Stimulated activated CD8-positive, alpha-beta memory T cell treated with anti-CD3 and anti-CD28 coated beads, Interleukin-7, amount 100 ng/mL, for 4 hours (primary cell): ENCODE data around the gene SLIT3.

Source experiments
- DNase-seq, 2 donors: peaks; one replicate each; pipeline ENCODE4 v3.0.0-alpha.2; 2020; ENCODE audit warnings: low read depth in 2 of 2

SLIT3 gene

DNA sequence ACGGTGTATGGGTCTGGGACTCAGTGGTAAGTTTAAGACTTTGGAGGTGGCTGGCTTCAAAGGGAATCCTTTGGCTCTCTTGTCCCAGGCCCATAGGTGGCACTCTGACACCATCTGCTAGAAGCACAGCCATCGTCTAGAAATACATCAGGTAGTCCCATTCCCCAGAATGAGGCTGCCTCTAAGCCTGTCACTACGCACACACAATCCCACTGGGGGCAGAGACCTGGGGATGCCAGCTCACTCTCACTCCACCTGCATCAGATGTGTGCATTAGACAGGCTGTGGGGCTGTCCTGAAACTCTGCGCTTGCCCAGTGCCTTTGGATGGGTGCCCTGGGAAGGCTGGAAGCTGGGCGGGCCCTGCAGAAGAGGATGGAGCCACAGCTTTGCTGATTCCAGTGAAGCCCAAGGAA lies 594.3 kb downstream of the SLIT3 start:
- no peak for DNase-seq

DNA sequence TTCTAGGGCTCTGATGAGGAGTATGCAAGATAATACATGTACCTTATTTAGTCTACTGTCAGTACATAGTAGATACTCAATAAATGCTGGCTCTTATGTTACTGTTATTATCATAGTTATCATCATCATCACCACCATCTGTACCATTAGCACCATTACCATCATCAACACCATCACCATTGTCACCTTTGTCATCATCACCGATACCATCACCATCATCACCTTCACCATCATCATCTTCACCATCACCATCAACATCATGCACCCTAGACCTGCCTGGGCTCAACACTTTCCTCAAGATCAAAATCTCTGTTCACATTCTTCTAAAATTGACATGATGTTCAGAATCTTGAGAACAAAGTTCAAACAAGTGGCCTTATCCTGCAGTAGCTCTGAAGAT lies 595.6 kb downstream of the SLIT3 start:
- DNase-seq = no peak

DNA sequence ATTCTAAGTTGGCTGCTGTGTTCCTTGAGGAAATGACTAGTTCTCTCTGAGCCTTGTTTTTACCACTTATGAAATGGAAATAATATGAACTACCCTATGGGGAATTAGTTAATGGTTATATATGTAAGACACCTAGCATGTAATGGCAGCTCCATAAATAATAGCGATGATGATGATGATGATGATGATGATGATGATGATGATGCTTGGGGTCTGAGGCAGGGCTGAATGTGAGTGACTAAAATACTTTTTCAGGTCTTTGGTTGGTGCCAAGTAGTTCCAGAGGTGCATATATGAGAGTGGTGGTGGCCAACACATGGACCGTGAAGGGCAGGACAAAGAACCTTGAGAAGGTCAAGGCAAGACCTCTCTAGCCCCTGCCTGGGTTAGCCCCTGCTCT lies 598.4 kb downstream of the SLIT3 start:
- DNase-seq = no peak

DNA sequence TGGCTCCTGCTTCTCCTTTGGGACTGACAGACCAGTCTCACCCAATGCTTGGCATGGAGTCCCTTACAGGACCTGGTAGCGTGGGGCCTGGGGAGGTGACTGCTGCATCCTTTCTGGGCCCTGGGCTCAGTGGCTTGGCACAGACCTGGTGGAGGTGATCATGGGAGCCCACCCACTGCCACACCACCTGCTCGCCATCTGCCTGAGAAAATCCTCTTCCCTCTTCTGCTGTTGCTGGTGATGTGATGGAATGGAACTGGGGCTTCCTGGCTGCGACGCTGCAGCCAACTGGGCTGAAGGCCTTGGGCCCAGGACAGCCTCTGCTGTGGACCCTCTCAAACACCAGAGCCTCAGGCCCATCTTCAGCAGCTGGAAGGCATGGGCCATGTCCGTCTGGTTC lies 599.3 kb downstream of the SLIT3 start:
- DNase-seq = no peak

DNA sequence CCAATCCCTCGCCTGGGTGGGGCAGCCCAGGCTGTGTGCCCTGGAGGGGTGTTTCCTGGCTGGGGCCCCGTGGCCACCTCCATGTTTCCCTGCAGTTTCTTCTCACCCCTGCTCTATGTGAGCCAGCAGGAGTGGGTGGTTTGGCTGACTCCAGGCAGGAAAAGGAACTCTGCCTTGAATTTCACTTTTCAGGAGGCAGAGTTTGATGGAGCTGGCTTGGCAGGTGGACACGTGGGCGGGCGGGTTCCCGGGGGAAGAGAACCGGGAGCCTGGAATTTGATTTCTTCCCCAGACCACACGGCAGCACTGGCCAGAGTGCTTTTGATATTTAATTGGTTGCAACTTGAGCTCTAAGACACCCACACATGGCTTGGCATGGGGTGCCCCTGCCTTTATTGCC lies 601.9 kb downstream of the SLIT3 start:
- DNase-seq = no peak

DNA sequence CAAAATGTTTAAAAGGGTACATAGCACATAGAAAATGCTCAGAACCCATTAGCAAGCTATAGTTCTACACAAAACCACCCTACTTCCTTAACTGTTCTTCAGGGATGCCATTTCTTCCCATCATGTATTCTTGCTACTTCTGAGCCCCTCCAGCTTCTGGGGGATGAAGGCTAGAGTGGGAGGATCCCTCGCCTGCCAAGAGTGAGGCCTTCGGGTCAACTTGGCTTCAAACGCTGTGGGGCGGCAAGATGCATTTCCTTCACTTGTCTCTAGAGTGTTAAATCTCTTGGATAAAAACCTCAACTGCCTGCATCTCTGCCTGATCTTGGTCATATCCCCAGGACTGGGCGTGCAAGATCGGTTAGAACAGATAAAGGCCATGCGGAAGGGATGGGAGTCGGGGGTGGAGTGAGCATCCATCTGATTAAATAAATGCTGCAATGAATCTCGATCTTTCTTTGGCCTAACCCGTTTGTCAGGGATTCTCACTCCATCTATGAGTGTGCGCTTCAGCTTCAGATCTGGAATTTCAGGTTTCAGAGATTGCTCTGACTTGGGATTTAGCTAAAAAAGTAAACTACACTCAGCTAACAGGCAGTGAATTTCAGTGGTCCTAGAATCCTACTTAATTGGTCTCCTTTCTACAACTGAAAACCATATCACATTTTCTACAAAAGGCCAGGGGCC lies 603.8 kb downstream of the SLIT3 start:
- no peak for DNase-seq

DNA sequence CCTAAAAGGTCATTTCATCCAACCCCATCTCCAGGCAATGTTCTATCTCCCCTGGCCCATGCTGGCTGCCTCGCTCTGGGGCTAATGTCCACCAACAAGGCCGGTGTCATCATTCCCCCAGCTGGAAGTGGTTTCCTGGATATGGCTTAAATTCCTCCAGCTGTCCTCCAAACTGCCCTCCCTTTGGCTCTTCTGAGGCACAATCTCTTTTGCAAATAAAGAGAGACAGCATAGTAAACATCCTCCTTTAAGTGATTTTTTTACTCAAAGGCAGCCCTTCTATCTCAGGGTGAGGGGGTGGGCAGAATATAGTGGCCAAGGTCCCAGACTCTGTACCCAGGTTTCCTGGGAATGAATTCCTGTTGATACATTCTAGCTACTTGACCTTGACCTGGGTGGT lies 604.3 kb downstream of the SLIT3 start:
- no peak for DNase-seq

DNA sequence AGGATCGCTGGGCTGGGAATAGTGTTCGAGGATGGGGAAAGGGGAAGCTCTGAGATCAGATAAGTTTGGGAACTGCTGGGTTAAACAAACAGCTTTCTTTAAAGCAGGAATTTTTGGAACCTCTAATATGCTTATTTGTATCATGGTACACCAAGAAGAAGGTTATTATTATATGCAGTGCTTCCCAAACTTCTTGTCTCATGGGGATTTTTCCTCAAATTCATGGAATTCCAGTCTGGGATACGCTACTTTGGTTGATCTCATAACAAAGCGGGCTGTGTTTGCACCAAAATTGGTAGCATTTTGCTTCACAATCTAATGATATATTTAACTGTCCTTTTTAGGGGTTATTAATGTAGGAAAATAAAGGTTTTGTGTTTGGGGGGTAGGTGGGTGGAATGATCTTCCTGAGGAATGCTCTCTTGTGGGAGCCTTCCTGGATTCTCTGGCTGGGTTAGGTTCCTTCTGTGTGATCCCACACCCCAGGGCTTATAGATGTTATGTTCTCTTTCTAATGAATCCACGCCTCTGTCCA lies 605.6 kb downstream of the SLIT3 start:
- no peak for DNase-seq

DNA sequence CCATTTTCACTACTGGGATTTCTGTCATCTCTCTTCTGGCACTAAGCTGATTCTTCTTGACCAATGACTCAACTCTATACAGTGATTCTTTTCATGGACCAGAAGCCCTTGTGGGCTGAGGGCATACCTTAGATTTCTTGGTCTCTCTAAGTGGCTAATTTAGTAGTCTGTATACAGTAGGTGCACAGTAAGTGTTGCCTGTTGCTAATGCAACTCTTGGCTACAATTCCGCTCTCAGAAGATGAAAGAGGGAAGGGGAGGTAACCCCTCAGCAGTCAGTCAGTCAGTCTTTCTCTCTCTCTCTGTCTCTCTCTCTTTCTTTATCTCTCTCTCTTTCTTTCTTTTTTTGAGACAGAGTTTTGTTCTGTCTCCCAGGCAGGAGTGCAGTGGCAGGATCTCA lies 606.6 kb downstream of the SLIT3 start:
- DNase-seq = no peak

DNA sequence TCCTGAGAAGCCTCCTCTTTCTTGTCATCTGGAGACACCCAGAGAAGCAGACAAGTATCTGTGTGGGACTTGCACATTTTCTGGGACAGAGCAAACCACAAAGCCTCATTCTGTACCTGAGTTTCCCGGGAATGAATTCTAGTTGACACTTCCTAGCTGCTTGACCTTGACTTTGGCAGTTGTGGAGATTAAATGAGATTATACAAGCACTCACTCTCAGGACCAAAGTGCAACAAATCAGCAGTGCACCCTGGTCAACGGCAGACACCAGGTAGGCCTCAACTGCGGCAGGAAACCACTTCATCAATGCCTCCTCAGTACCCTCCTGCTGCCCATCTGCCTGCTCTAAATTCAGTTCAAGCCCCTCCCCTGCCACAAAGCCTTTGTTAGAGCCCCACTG lies 607.1 kb downstream of the SLIT3 start:
- DNase-seq = no peak

DNA sequence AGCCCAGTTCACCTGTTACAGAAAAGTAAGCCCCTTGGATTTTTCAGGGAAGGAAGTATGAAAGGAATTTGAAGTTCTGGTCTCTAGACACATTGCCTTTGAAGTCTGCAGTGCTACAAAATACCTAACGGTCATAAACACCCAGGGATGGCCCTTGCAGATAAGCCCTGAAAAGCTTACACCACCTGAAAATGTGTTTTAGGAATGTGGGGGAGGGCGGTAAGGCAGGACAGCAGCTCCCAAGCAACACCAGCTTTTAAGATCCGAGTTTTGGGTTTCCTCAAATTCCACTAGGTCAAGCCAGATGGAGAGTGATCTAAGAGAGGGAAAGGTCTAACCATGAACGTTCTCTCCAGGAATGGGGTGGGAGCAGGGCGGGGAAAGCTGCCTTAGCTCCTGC lies 607.6 kb downstream of the SLIT3 start:
- no peak for DNase-seq

DNA sequence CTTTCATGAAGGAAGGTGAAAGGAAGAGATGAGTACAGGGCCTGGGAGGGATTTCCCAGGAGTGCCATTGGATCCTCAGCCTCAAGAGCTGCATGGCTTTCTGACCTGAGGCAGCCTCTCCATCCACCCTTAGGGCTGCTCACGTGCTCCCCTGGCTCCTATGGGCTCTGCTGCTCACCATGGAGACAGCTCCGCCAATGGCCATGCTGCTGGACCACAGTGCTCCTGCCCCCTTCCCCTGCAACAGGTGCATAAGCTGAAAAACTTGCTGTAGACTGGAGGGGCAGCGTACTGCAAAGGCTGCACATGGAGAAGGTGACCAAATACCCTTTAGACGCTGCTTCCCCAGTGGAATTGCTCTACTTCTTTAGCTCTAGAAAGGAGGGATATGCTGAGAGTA lies 609.0 kb downstream of the SLIT3 start:
- no peak for DNase-seq

DNA sequence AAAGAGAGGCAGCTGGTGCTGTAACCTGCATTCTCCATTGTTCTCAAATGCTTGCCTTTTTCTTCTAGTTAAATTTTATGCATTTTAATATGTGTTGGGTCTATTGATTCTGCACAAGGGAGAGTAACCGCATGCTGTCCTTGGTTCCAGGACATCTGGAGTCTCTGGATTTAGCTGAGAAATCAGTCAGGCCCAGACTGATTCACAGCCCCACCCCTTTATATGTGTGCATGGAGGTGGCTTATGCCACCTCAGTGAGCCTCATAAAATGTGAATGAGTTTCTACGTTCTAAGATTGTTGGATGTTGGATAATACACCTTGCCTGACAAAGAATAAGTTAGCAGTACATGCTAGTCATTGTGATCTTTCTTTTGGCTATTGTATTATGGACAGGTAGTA lies 611.7 kb downstream of the SLIT3 start:
- DNase-seq = no peak

DNA sequence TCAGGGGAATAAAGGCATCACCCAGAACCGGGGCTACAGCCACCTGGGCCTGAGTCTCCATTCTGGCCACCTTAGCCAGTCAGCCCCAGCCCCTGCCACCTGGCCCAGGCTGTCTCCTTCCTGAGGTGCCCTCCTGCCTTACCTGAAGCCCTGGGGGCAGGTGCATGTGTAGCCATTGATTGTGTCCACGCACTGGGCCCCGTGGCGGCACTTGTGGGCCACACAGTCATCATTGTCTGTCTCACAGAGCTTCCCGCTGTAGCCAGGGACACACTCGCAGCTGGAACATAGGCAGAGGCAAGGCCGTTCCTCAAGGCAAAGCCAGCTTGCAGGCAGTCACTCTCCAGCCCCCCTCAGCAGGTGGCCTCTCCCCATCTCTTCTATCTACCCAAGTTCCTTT lies 614.1 kb downstream of the SLIT3 start:
- no peak for DNase-seq

DNA sequence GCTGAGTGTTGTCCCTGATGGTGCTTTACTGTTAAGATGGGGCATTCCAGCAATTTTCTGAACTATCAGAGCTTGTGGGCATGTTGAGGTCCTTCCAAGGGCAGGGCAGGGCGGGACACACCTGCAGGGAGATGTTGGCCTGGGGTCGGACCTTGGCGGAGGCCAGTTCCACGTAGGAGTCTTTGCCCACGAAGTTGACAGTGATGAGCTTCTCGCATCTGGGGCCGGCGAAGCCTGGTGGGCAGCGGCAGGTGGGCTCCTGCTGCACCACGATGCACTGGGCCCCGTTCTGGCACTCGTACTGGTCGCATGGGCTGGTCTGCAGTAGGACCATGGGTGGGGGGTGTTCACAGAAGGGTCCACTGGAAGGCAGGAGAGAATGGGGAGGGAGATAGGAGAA lies 615.4 kb downstream of the SLIT3 start:
- no peak for DNase-seq

DNA sequence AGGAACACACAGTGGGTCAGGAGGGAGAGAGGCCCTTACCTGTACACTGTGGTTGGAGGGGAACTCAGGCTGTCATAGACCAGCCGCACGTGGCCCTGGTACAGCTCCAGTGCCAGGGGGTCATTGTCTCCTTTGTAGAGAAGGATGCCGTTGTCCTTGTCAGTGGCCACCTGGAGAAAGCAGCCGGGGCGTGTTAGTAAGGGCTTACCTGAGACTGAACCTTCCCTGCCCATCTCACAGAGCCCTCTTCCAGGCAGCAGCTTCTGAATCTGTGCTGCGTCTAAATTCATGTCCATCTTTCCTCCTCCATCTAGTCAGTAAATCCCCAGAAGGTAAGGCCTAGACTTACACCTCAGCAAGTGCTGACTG lies 617.0 kb downstream of the SLIT3 start:
- no peak for DNase-seq

DNA sequence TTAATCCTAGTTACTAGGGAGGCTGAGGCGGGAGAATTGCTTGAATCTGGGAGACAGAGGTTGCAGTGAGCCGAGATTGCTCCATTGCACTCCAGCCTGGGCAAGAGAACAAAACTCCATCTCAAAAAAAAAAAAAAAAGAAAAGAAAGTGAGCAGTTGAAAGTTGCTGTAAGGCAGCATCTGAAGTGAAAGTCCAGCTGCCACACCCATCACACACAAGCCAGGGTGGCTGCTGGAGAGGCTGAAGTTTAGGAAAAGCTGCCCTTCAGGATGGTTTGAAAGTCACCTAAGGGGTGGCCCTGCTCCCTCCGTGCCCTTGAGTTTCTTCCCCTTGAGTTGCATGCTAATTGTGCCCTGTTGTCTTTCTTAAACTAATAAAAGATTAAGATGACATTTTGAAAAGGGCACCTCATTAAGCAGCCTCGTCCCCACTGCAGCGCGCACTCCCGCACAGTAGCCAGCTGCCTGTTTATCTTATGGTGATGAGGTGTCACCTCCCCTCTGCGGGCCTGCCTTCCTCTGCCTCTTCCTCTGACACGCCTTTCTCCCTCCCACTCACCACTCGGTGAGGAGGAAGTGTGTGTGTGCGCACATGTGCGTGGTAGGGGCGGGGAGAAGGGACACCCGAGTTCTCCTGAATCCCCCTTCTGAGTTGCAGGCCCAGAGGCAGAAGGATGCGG lies 617.6 kb downstream of the SLIT3 start:
- DNase-seq = peak in 1 of 2 donors; percentile 31

DNA sequence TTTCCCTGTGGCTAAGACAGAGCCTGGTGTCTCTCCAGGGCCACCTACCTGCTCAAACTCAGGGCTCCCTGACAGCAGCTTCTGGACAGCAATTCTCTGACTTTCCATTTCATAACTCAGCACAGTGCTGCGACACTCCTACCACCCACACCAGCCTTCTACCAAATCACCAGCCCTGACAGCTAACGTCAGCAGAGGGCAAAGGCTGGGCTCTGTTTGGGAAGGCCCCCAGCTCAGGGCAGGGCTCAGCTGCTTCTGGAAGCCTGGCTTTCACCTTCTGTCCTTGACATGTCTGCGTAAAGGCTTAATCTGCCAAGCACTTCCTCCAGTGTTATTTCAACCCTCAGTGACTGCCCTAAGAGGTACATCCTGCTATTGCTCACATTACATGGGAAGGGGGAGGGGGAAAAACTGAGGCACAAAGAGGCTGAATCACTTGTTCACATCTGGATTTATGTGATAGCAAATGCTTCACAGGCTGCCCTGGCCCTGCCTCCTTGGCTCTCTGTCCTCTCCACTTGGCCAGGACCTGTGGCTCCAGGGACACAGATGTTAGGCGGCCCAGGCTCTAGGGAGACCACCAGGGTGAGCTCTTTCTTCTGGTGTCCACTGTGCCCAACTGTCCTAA lies 619.3 kb downstream of the SLIT3 start:
- no peak for DNase-seq

DNA sequence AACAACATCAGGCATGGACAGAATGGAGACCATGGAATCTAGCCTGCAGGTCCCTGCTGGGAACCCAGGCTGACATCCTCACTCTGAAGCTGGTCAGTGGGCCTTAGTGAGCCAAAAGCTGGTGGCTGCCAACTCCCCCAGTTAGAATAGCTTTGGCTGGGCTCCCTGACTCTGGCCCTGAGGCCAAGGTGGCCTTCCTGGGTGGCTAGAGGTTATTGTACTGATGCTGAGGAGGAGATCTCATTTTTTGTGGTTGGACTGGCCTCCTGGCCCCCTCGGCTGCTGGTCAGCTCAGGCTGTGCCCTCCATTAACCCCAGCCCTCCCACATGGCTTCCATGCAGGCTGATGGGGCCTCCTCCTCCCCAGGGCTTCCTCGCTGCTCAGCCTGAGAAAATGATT lies 620.5 kb downstream of the SLIT3 start:
- DNase-seq = no peak

DNA sequence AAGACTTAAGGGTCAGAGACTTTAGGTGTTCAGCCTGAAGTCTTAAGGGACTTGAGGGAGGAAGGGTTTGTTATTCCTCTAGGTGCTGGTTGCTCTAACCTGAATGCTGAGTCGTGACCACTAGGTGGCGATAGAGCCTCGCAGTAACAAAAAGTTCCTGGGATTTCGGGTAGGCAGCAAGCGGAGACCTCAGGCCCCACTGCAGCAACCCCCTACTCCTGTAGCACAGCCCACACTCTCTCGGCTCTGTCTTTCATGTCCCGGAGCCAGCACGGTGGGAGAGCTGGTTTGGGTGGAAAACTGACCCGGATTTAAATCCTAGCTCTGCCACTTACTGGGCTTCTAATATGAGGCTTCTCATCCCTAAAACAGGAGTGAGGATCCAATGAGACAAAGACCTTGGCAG lies 621.4 kb downstream of the SLIT3 start:
- peak; percentile 17 to 33 for DNase-seq

DNA sequence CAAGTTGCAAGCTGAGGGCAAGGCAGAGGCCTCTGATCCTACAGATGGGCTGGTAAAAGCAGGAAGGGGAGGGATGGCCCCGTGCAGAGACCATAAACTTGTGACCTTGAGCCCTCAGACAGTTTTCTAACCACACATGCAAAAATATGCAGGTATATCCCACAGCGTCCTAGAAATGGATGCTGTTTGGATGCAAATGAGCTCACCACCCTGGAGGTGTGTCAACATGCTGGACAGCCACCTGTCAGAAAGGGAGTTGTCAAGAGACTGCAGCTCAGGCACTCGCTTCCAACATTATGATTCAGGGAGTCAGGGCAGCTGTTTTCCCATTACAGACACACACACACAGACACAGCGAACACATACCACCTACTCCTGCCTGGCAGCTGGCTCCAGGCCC lies 624.4 kb downstream of the SLIT3 start:
- DNase-seq = no peak

DNA sequence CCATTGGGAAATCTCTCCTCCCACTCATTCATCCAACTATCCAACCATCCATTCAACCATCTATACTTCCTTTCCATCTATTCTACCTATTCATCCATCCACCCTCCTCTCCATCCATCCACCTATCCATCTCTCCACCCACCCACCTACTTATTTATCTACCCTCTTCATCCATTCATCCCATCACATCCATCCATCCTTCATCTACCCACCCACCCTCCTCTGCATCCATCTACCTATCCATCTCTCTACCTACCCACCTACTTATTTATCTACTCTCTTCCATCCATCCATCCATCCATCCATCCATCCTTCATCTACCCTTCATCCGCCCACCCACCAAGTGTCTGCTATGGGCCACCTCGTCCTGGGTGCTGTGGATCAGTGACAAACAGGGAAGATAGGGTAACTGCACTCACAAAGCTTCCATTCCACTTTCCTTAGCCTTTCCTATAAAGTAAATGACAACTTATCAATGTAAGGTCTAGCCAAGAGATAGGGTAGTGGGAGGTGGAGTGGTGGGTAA lies 625.0 kb downstream of the SLIT3 start:
- no peak for DNase-seq

DNA sequence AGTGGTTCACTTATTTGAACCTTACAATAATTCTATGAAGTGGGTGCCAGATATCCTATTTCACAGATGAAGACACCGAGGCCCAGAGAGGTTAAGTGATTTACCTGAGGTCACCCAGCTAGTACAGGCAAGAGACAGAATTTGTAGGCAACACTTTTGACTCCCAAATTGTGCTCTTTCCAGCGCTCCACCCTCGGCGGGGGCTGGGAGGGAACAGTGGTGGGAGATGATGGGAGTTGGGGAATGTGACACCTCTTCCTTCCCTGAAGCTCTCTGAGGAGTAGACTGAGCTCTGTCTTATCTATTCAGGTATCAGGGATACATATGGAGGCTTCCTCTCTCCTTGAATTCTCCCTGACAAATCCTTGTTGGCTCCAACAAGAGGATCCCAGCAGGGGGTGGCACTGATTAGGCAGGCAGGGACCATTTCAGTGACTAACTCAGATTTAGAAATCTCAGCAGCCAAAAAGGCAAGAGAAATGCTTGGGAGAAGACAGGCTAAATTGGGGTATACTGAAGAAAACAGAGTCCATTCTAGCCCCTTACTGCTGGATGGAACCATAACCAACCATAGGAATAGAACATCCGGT lies 626.0 kb downstream of the SLIT3 start:
- no peak for DNase-seq
